ACC112 (cell line): ENCODE results near the gene SETDB1.
"Not testable (repeated sequence)": the region's sequence is repeated elsewhere in the genome, so short reads cannot be mapped to it uniquely, and the experiment has no call there.

Experiments
- H2AFZ ChIP-seq: fragments of 200-600 bp; sonication (generic); one replicate; pipeline ENCODE4 v1.6.0; 2017; ENCODE audit warnings: antibody characterized with exemption, low read length; ENCODE audit not compliant: unreplicated experiment
- H3K27ac ChIP-seq: fragments of 200-600 bp; sonication (generic); 2 replicates; pipeline ENCODE4 v1.5.1; 2014; ENCODE audit warnings: low read depth, mild to moderate bottlenecking, antibody characterized with exemption, low read length, moderate library complexity
- H3K27me3 ChIP-seq: fragments of 200-600 bp; sonication (generic); 2 replicates; pipeline ENCODE4 v1.6.1; 2014; ENCODE audit warnings: mild to moderate bottlenecking, antibody characterized with exemption, low read length, moderate library complexity, mixed read lengths; ENCODE audit not compliant: insufficient read depth
- H3K36me3 ChIP-seq: fragments of 200-600 bp; sonication (generic); 2 replicates; pipeline ENCODE4 v1.6.1; 2016; ENCODE audit warnings: mild to moderate bottlenecking, antibody characterized with exemption, low read length, moderate library complexity, mixed read lengths; ENCODE audit not compliant: insufficient read depth
- H3K4me1 ChIP-seq: fragments of 200-600 bp; sonication (generic); one replicate; pipeline ENCODE4 v1.6.1; 2016; ENCODE audit warnings: low read length, mixed read lengths; ENCODE audit not compliant: insufficient read depth, unreplicated experiment, control insufficient read depth
- H3K4me3 ChIP-seq: fragments of 200-600 bp; sonication (generic); 2 replicates; pipeline ENCODE4 v1.5.1; 2014; ENCODE audit warnings: mild to moderate bottlenecking, low read depth, low read length
- H3K79me2 ChIP-seq: fragments of 200-600 bp; sonication (generic); one replicate; pipeline ENCODE4 v1.6.0; 2016; ENCODE audit warnings: low read length; ENCODE audit not compliant: control insufficient read depth, unreplicated experiment, insufficient read depth

The SETDB1 gene

GRCh38 chr1:150928775-150929174, 2.6 kb downstream of the SETDB1 start:
- H3K4me1 ChIP-seq, H3K4me3 ChIP-seq, H3K27me3 ChIP-seq, H2AFZ ChIP-seq, H3K27ac ChIP-seq: not testable (repeated sequence)
- peaks cover 20% of the 10 kb centered on the region for H3K79me2 ChIP-seq
- H3K36me3 ChIP-seq = peaks cover 51% of the 10 kb centered on the region

GRCh38 chr1:150931773-150932172, 5.6 kb downstream of the SETDB1 start:
- no peak overlapping the region for H2AFZ ChIP-seq
- H3K36me3 ChIP-seq = peaks cover 51% of the 10 kb centered on the region
- peaks cover 15% of the 10 kb centered on the region for H3K79me2 ChIP-seq
- peaks cover 7% of the 10 kb centered on the region for H3K4me1 ChIP-seq
- no peak overlapping the region for H3K4me3 ChIP-seq
- no peaks in the 10 kb centered on the region for H3K27me3 ChIP-seq
- H3K27ac ChIP-seq = no peak overlapping the region

- Histone ChIP-seq H3K36me3 (peaks cover 16% of the 10 kb centered on the region; the same call in 1 of the 2 replicates), H2AFZ (no peak overlapping the region), H3K27ac (no peak overlapping the region), H3K4me1 (no peaks in the 10 kb centered on the region), H3K27me3 (no peaks in the 10 kb centered on the region), H3K79me2 (no peaks in the 10 kb centered on the region), H3K4me3 (no peak overlapping the region)
These were observed 18.7 kb downstream of the SETDB1 start for GRCh38 chr1:150944856-150945255.

GRCh38 chr1:150954708-150955107, 28.5 kb downstream of the SETDB1 start:
- H3K27ac ChIP-seq = no peak overlapping the region
- H2AFZ ChIP-seq = no peak overlapping the region
- H3K79me2 ChIP-seq = no peaks in the 10 kb centered on the region
- H3K4me1 ChIP-seq = no peaks in the 10 kb centered on the region
- no peak overlapping the region for H3K4me3 ChIP-seq
- no peaks in the 10 kb centered on the region for H3K27me3 ChIP-seq
- peaks cover 15% of the 10 kb centered on the region for H3K36me3 ChIP-seq

GRCh38 chr1:150955280-150955679, 29.1 kb downstream of the SETDB1 start:
- no peak overlapping the region for H2AFZ ChIP-seq
- H3K79me2 ChIP-seq = no peaks in the 10 kb centered on the region
- no peaks in the 10 kb centered on the region for H3K27me3 ChIP-seq
- H3K4me1 ChIP-seq = no peaks in the 10 kb centered on the region
- H3K27ac ChIP-seq = no peak overlapping the region
- H3K36me3 ChIP-seq = peaks cover 15% of the 10 kb centered on the region
- H3K4me3 ChIP-seq = no peak overlapping the region

- Histone ChIP-seq H3K4me1 (no peaks in the 10 kb centered on the region), H3K79me2 (no peaks in the 10 kb centered on the region), H2AFZ (no peak overlapping the region), H3K27me3 (no peaks in the 10 kb centered on the region), H3K36me3 (peaks cover 8% of the 10 kb centered on the region; the same call in 1 of the 2 replicates), H3K27ac (no peak overlapping the region), H3K4me3 (no peak overlapping the region)
These were observed 31.5 kb downstream of the SETDB1 start for GRCh38 chr1:150957666-150958065.

- Histone ChIP-seq H3K27me3 (no peaks in the 10 kb centered on the region), H2AFZ (no peak overlapping the region), H3K4me1 (no peaks in the 10 kb centered on the region), H3K27ac (no peak overlapping the region), H3K4me3 (no peak overlapping the region), H3K36me3 (peaks cover 16% of the 10 kb centered on the region; the same call in 1 of the 2 replicates), H3K79me2 (no peaks in the 10 kb centered on the region)
These were observed 34.5 kb downstream of the SETDB1 start for GRCh38 chr1:150960646-150961045.

GRCh38 chr1:150961756-150962155, 35.6 kb downstream of the SETDB1 start:
- H3K79me2 ChIP-seq = no peaks in the 10 kb centered on the region
- no peak overlapping the region for H3K4me3 ChIP-seq
- no peak overlapping the region for H3K27ac ChIP-seq
- no peak overlapping the region for H2AFZ ChIP-seq
- no peaks in the 10 kb centered on the region for H3K4me1 ChIP-seq
- H3K27me3 ChIP-seq = no peaks in the 10 kb centered on the region
- H3K36me3 ChIP-seq = peaks cover 21% of the 10 kb centered on the region; the same call in 1 of the 2 replicates

GRCh38 chr1:150963321-150964163, 37.4 kb downstream of the SETDB1 start:
- no peaks in the 10 kb centered on the region for H3K4me1 ChIP-seq
- H3K27me3 ChIP-seq = no peaks in the 10 kb centered on the region
- peaks cover 32% of the 10 kb centered on the region for H3K36me3 ChIP-seq
- H3K79me2 ChIP-seq = peaks cover 4% of the 10 kb centered on the region
- H3K27ac ChIP-seq = no peak overlapping the region
- H3K4me3 ChIP-seq = no peak overlapping the region
- no peak overlapping the region for H2AFZ ChIP-seq

GRCh38 chr1:150964164-150964489, 38.0 kb downstream of the SETDB1 start:
- peaks cover 32% of the 10 kb centered on the region for H3K36me3 ChIP-seq
- no peak overlapping the region for H2AFZ ChIP-seq
- no peaks in the 10 kb centered on the region for H3K27me3 ChIP-seq
- H3K79me2 ChIP-seq = peaks cover 10% of the 10 kb centered on the region
- no peak overlapping the region for H3K4me3 ChIP-seq
- H3K27ac ChIP-seq = no peak overlapping the region
- H3K4me1 ChIP-seq = no peaks in the 10 kb centered on the region

- peaks cover 2% of the 10 kb centered on the region for H3K4me1 ChIP-seq
- no peak overlapping the region for H2AFZ ChIP-seq
- H3K36me3 ChIP-seq = peaks cover 31% of the 10 kb centered on the region
- H3K79me2 ChIP-seq = peaks cover 21% of the 10 kb centered on the region
- no peak overlapping the region for H3K4me3 ChIP-seq
- no peaks in the 10 kb centered on the region for H3K27me3 ChIP-seq
- H3K27ac ChIP-seq = no peak overlapping the region
These were observed 39.4 kb downstream of the SETDB1 start for GRCh38 chr1:150965605-150966004.
